IMR-90 (cell line): Measurements from ENCODE around the gene FKBP4. TPM values are rescaled to one million over a fixed set of nuclear protein-coding genes. Genes with fewer than 3 reads are reported as not detected.

Experiments
- ATAC-seq: fragments of 200-7000 bp; cut with Tn5 transposase; 2 replicates; pipeline ENCODE4 v1.9.1; 2020; ENCODE audit warnings: low read depth, mild to moderate bottlenecking, moderate library complexity
- BruUV-seq: library from RNA; stranded (reverse); fragments of 400-500 nt; replicated peaks from 2 replicates; lab custom pipeline; 2021; lab: Mats Ljungman, UMichigan
- CTCF ChIA-PET: fragments of 300-600 bp; formaldehyde crosslinking; extraction: SDS; loops from one replicate; lab custom pipeline; 2021; ENCODE audit warnings: antibody characterized with exemption; lab: Yijun Ruan, JAX
- POLR2A ChIA-PET: fragments of 300-600 bp; sonication (Branson Sonifier 250); formaldehyde crosslinking; loops from one replicate; lab custom pipeline; 2022; ENCODE audit warnings: antibody characterized with exemption; ENCODE audit not compliant: unreplicated experiment; lab: Charles Lee
- DNase-seq: peaks from one replicate; pipeline ENCODE4 v3.0.0; 2013
- H2AFZ ChIP-seq: replicated peaks from 2 replicates; pipeline ENCODE3; 2013; ENCODE audit warnings: low read length, mild to moderate bottlenecking; ENCODE audit not compliant: poor library complexity
- H2AK5ac ChIP-seq: 2 replicates; pipeline ENCODE4 v1.6.1; 2013; ENCODE audit warnings: low read depth, low read length, inconsistent platforms
- H2AK9ac ChIP-seq: replicated peaks from 2 replicates; pipeline ENCODE3; 2013; ENCODE audit warnings: mild to moderate bottlenecking, low read depth, low read length, moderate library complexity; ENCODE audit not compliant: poor library complexity
- H2BK120ac ChIP-seq: 2 replicates; pipeline ENCODE4 v1.6.1; 2013; ENCODE audit warnings: low read depth, low read length, inconsistent platforms
- H2BK15ac ChIP-seq: 3 replicates; pipeline ENCODE4 v1.6.1; 2013; ENCODE audit warnings: low read depth, low read length, inconsistent platforms
- H2BK20ac ChIP-seq: 2 replicates; pipeline ENCODE4 v1.6.1; 2013; ENCODE audit warnings: low read depth, mild to moderate bottlenecking, inconsistent platforms, low read length, moderate library complexity
- H2BK5ac ChIP-seq: 2 replicates; pipeline ENCODE4 v1.6.1; 2013; ENCODE audit warnings: mild to moderate bottlenecking, low read depth, low read length, inconsistent platforms; ENCODE audit not compliant: poor library complexity, severe bottlenecking
- H3K14ac ChIP-seq: replicated peaks from 2 replicates; pipeline ENCODE4 v1.6.1; 2013; ENCODE audit warnings: low read depth, low read length, inconsistent platforms
- H3K18ac ChIP-seq: 2 replicates; pipeline ENCODE4 v1.6.1; 2013; ENCODE audit warnings: low read depth, low read length, control low read depth
- H3K23ac ChIP-seq: 2 replicates; pipeline ENCODE4 v1.6.1; 2013; ENCODE audit warnings: low read depth, low read length, inconsistent platforms
- H3K27ac ChIP-seq: 2 replicates; pipeline ENCODE4 v1.5.1; 2013; ENCODE audit warnings: mild to moderate bottlenecking, control low read depth, low read length; ENCODE audit not compliant: insufficient read depth
- H3K27me3 ChIP-seq: 2 replicates; pipeline ENCODE4 v1.6.1; 2013; ENCODE audit warnings: low read length; ENCODE audit not compliant: control insufficient read depth, insufficient read depth
- H3K36me3 ChIP-seq: 2 replicates; pipeline ENCODE4 v1.6.1; 2013; ENCODE audit warnings: low read length, mixed read lengths; ENCODE audit not compliant: control insufficient read depth, insufficient read depth
- H3K4ac ChIP-seq: 2 replicates; pipeline ENCODE4 v1.6.1; 2013; ENCODE audit warnings: low read depth, low read length, inconsistent platforms
- H3K4me1 ChIP-seq: 2 replicates; pipeline ENCODE4 v1.6.1; 2013; ENCODE audit warnings: low read length, mixed read lengths; ENCODE audit not compliant: control insufficient read depth, insufficient read depth
- H3K4me2 ChIP-seq: 2 replicates; pipeline ENCODE4 v1.6.1; 2013; ENCODE audit warnings: low read depth, mild to moderate bottlenecking, control low read depth, low read length, moderate library complexity
- H3K4me3 ChIP-seq: 2 replicates; pipeline ENCODE4 v1.5.1; 2013; ENCODE audit warnings: low read depth, mild to moderate bottlenecking, control low read depth, low read length, moderate library complexity; ENCODE audit not compliant: insufficient read depth
- H3K56ac ChIP-seq: 2 replicates; pipeline ENCODE4 v1.6.1; 2013; ENCODE audit warnings: low read length, inconsistent platforms; ENCODE audit not compliant: insufficient read depth; ENCODE audit errors: extremely low read depth
- H3K79me1 ChIP-seq, 2 experiments: 2 replicates each; pipeline ENCODE4 v1.6.1; 2013; ENCODE audit warnings: low read length in 2 of 2, inconsistent platforms in 1 of 2, low read depth in 1 of 2
- H3K9ac ChIP-seq: 2 replicates; pipeline ENCODE4 v1.6.1; 2013; ENCODE audit warnings: low read depth, low read length, control low read depth
- H3K9me1 ChIP-seq: 2 replicates; pipeline ENCODE4 v1.6.1; 2013; ENCODE audit warnings: low read length, inconsistent platforms; ENCODE audit not compliant: insufficient read depth
- H3K9me3 ChIP-seq: 2 replicates; pipeline ENCODE4 v1.6.1; 2013; ENCODE audit warnings: low read length; ENCODE audit not compliant: control insufficient read depth, insufficient read depth
- H4K20me1 ChIP-seq: 2 replicates; pipeline ENCODE4 v1.6.1; 2013; ENCODE audit warnings: low read length, inconsistent platforms; ENCODE audit not compliant: insufficient read depth
- H4K5ac ChIP-seq: 2 replicates; pipeline ENCODE4 v1.6.1; 2013; ENCODE audit warnings: mild to moderate bottlenecking, low read depth, low read length, control low read depth
- H4K8ac ChIP-seq, 2 experiments: 2 replicates each; pipeline ENCODE4 v1.6.1; 2013; ENCODE audit warnings: low read depth in 2 of 2, low read length in 2 of 2, control low read depth in 1 of 2, inconsistent platforms in 1 of 2
- H4K91ac ChIP-seq: 2 replicates; pipeline ENCODE4 v1.6.1; 2013; ENCODE audit warnings: low read depth, low read length, inconsistent platforms; ENCODE audit not compliant: insufficient read depth
- CEBPB ChIP-seq: IDR thresholded peaks from 2 replicates; pipeline ENCODE4 v1.6.1; 2012; ENCODE audit warnings: low read depth, low read length, improper control_type of control experiment
- CHD1 ChIP-seq: IDR thresholded peaks from 2 replicates; pipeline ENCODE4 v1.6.1; 2012; ENCODE audit warnings: low read depth, low read length, improper control_type of control experiment
- ELK1 ChIP-seq: fragments of 150-350 bp; IDR thresholded peaks from 2 replicates; pipeline ENCODE4 v1.6.1; 2016; ENCODE audit warnings: low read depth, mild to moderate bottlenecking, low read length, moderate library complexity, borderline replicate concordance
- RAD21 ChIP-seq: IDR thresholded peaks from 2 replicates; pipeline ENCODE4 v1.6.1; 2012; ENCODE audit warnings: low read length, improper control_type of control experiment
- RFX5 ChIP-seq: IDR thresholded peaks from 2 replicates; pipeline ENCODE4 v1.8.0; 2012; ENCODE audit warnings: low read depth, mild to moderate bottlenecking, low read length, moderate library complexity
- USF2 ChIP-seq: fragments of 150-350 bp; IDR thresholded peaks from 2 replicates; pipeline ENCODE4 v1.6.1; 2017; ENCODE audit warnings: mild to moderate bottlenecking, antibody characterized with exemption, low read length, low read depth
- WGBS, 2 experiments: methylation state at CpG; one replicate each; pipeline versions ENCODE4 v1.1.5 to v1.1.7; 2013; ENCODE audit warnings: missing lambda C conversion rate in 2 of 2; ENCODE audit not compliant: insufficient read length in 1 of 2; ENCODE audit errors: extremely low coverage in 2 of 2; 5-methylcytosine and 5-hydroxymethylcytosine counted together
- dilution Hi-C: fragments of 300-500 bp; cut with HindIII; formaldehyde crosslinking; loops from one replicate; pipeline ENCODE4 v1.14.3; 2018; ENCODE audit warnings: low sequenced_read_pairs; ENCODE audit not compliant: unreplicated experiment
- in situ Hi-C: fragments of 300-500 bp; cut with MboI; formaldehyde crosslinking; loops from 3 replicates; pipeline ENCODE4 v1.14.3; 2019; ENCODE audit warnings: low sequenced_read_pairs, inconsistent platforms, mixed read lengths
- intact Hi-C: fragments of 100-400 bp; cut with micrococcal nuclease; formaldehyde crosslinking; loops from 2 replicates; pipeline ENCODE4 v1.10.0; 2022
- polyA plus RNA-seq, 3 experiments: library from polyadenylated mRNA; depleted of rRNA; stranded (reverse); fragments of >200 nt; gene quantifications; 2 replicates each; pipeline ENCODE4 v1.2.3, GENCODE V29; 2012; ENCODE audit warnings: low replicate concordance in 1 of 3
- total RNA-seq: library from RNA; depleted of rRNA; stranded (reverse); fragments of >200 nt; gene quantifications from 2 replicates; pipeline ENCODE4 v1.2.3, GENCODE V29; 2012

Gene FKBP4
- total and polyA plus RNA-seq, 2 of the 4 experiments (the other 2 are of a cell fraction) = 35.7 to 36.0 TPM

GRCh38 chr12:2772370-2772769 lies 22.4 kb upstream of the FKBP4 start:
- H3K4me1 ChIP-seq = no peaks in the 10 kb centered on the region
- no peak overlapping the region for H2BK20ac ChIP-seq
- no peaks in the 10 kb centered on the region for H3K36me3 ChIP-seq
- H2AFZ ChIP-seq = no peak overlapping the region
- H2AK5ac ChIP-seq = no peak overlapping the region
- no peak overlapping the region for H2BK120ac ChIP-seq
- ATAC-seq = no peak
- no peak overlapping the region for H3K23ac ChIP-seq
- no peak overlapping the region for H2BK15ac ChIP-seq
- ChIA-PET CTCF (no interaction called here), POLR2A (no interaction called here)
- H3K56ac ChIP-seq = no peak overlapping the region
- no peak overlapping the region for H4K8ac ChIP-seq
- WGBS, 2 experiments = 60% methylated on average over 1 of the region's 4 CpGs; no CpG with 5 or more reads in 1 of the 2 experiments
- no peak overlapping the region for H3K18ac ChIP-seq
- no peak overlapping the region for H4K91ac ChIP-seq
- no peaks in the 10 kb centered on the region for H3K9me3 ChIP-seq
- no TSS peak for BruUV-seq
- no peak for DNase-seq
- H3K9me1 ChIP-seq = no peaks in the 10 kb centered on the region
- no peak overlapping the region for H3K4ac ChIP-seq
- no peak overlapping the region for H3K4me3 ChIP-seq
- H3K27ac ChIP-seq = no peak overlapping the region
- no peaks in the 10 kb centered on the region for H4K20me1 ChIP-seq
- dilution Hi-C loops = no loop called here
- H3K9ac ChIP-seq = no peak overlapping the region
- H4K5ac ChIP-seq = no peak overlapping the region
- H2AK9ac ChIP-seq = no peak overlapping the region
- no peak overlapping the region for H2BK5ac ChIP-seq
- no peak for TF ChIP-seq ELK1
- TF ChIP-seq RFX5 = no peak
- TF ChIP-seq USF2 = no peak
- TF ChIP-seq CHD1 = no peak
- no peak for TF ChIP-seq CEBPB
- no peak for TF ChIP-seq RAD21
- intact Hi-C loops = no loop called here
- H3K27me3 ChIP-seq = peaks cover 69% of the 10 kb centered on the region
- in situ Hi-C loops = no loop called here
- H3K14ac ChIP-seq = no peak overlapping the region
- H3K79me1 ChIP-seq = no peaks in the 10 kb centered on the region
- H3K4me2 ChIP-seq = no peak overlapping the region
